Epithelial cell of proximal tubule (primary cell): ENCODE measurements around the gene PDHX. TPM values are rescaled to one million over a fixed set of nuclear protein-coding genes. Genes with fewer than 3 reads are reported as not detected.

Experiments used
- DNase-seq: peaks from one replicate; pipeline ENCODE4 v3.0.0-alpha.2; 2011; ENCODE audit warnings: low read depth
- H3K4me3 ChIP-seq: 2 replicates; pipeline ENCODE4 v1.5.1; 2011; ENCODE audit warnings: low read depth, mild to moderate bottlenecking, low read length
- total RNA-seq: library from RNA; depleted of rRNA; stranded (reverse); fragments of >200 nt; gene quantifications from 2 replicates; pipeline ENCODE4 v1.2.3, GENCODE V29; 2015
- TF ChIP-seq, protein P1 (sequence below): conservative IDR thresholded peaks from 2 replicates; pipeline ENCODE4 v1.5.1; 2012; ENCODE audit warnings: low read depth, mild to moderate bottlenecking, low read length

The PDHX gene
- total RNA-seq, 1 donor from 2014 or later = 19.3 TPM

- TF ChIP-seq, protein P1, sequence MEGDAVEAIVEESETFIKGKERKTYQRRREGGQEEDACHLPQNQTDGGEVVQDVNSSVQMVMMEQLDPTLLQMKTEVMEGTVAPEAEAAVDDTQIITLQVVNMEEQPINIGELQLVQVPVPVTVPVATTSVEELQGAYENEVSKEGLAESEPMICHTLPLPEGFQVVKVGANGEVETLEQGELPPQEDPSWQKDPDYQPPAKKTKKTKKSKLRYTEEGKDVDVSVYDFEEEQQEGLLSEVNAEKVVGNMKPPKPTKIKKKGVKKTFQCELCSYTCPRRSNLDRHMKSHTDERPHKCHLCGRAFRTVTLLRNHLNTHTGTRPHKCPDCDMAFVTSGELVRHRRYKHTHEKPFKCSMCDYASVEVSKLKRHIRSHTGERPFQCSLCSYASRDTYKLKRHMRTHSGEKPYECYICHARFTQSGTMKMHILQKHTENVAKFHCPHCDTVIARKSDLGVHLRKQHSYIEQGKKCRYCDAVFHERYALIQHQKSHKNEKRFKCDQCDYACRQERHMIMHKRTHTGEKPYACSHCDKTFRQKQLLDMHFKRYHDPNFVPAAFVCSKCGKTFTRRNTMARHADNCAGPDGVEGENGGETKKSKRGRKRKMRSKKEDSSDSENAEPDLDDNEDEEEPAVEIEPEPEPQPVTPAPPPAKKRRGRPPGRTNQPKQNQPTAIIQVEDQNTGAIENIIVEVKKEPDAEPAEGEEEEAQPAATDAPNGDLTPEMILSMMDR = peak; percentile 76
- no peak overlapping the region for H3K4me3 ChIP-seq
- no peak for DNase-seq
Observed at GRCh38 chr11:34926101-34926830, 9.8 kb downstream of the PDHX start.

DNA sequence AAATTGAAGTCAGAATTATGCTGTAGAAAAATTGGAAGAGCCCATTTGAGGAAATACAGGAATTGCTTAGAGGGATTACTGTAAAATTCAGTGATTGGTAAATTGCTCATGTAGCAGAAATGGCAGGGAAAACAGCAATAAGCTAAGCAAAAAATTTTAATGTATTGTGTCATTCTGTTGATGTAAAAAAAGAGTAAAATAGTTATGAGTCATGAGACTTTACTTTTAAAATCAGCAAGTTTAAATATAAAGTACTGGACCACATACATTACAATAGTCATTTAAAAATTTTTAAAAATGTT lies 10.4 kb downstream of the PDHX start:
- no peak for DNase-seq
- no peak overlapping the region for H3K4me3 ChIP-seq

GRCh38 chr11:34928268-34928959 lies 12.0 kb downstream of the PDHX start:
- TF ChIP-seq, protein P1 = no peak
- no peak overlapping the region for H3K4me3 ChIP-seq
- no peak for DNase-seq

More for the DNA sequence above, 10.4 kb downstream of the PDHX start:
- TF ChIP-seq, protein P1 = no peak

GRCh38 chr11:34928960-34929680 lies 12.7 kb downstream of the PDHX start:
- no peak for DNase-seq
- TF ChIP-seq, protein P1 = no peak

GRCh38 chr11:34929794-34930763 lies 13.7 kb downstream of the PDHX start:
- DNase-seq = no peak
- TF ChIP-seq, protein P1 = no peak
- no peak overlapping the region for H3K4me3 ChIP-seq

More at GRCh38 chr11:34928960-34929680, 12.7 kb downstream of the PDHX start:
- H3K4me3 ChIP-seq = no peak overlapping the region

DNA sequence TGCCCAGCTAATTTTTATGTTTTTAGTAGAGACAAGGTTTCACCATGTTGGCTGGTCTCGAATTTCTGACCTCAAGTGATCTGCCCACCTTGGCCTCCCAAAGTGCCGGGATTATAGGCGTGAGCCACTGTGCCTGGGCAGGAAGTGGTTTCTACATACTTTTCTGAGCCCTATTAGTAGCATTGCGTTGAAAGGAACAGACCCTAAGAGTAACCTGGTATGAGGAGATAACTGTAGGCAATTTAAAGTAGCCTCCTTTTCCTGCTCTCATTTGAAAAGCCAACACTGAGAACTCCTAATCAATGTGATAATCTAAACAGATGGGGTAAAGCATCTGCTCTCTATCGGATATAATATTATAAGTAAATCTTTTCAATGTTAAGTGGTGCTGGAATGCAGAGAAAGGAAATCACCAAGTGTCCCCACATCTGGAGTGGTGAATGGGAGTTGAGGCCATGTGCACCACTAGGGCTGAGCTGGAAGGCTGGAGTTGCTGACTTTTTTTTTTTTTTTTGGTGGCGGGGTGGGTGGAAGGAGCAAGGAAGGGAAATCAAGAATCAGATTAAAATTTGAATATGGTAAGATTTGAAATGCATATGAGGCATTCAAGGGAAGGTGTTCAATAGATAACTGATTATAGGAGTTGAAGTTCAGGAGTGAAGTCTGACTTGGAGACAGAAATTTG lies 20.7 kb downstream of the PDHX start:
- H3K4me3 ChIP-seq = no peak overlapping the region
- DNase-seq = no peak
- TF ChIP-seq, protein P1 = no peak
